Glomerular visceral epithelial cell (primary cell): Measurements from ENCODE around the gene KIF26A.

Experiments used
- DNase-seq: peaks from one replicate; pipeline ENCODE4 v3.0.0-alpha.2; 2016; ENCODE audit errors: extremely low spot score

Gene KIF26A

DNA sequence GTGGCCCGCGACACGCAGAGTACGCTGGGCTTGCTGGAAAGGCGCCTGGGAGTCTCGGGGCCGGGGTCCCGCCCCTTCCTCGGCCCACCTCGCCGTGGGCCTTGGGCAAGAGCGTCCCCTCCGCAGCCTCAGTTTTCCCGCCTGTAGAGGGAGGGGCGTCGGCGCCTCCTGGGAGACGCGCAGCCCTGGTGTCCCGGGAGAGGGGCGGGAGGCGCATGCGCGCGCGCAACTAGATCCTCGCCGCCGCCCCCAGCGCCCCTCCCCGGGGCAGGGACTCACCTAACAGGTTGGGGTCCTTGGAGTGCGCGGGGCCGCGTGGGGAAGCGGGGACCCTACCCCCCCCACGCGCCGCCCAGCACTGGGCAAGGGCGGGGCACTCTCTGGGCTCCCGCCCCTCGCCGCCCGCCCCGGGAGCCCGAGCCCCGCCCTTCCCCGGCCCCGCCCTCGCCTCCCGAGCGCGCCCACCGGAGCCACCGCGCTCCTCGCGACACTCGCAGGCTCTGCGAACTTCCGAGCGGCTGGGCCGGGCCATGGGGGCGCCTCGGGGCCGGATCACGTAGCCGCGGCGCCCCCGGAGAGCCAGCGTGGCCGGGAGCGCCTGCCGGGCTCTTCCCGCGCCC, at the start of gene KIF26A:
KIF26A (plus strand) TSS at position 490 of the 620 bp plus-strand sequence. CDS start 136 bp downstream, outside the sequence.
- no peak for DNase-seq

GRCh38 chr14:104090071-104090748, 48.2 kb upstream of the KIF26A start:
- no peak for DNase-seq

- DNase-seq = no peak
Measured at GRCh38 chr14:104091061-104091926, 47.1 kb upstream of the KIF26A start.

DNA sequence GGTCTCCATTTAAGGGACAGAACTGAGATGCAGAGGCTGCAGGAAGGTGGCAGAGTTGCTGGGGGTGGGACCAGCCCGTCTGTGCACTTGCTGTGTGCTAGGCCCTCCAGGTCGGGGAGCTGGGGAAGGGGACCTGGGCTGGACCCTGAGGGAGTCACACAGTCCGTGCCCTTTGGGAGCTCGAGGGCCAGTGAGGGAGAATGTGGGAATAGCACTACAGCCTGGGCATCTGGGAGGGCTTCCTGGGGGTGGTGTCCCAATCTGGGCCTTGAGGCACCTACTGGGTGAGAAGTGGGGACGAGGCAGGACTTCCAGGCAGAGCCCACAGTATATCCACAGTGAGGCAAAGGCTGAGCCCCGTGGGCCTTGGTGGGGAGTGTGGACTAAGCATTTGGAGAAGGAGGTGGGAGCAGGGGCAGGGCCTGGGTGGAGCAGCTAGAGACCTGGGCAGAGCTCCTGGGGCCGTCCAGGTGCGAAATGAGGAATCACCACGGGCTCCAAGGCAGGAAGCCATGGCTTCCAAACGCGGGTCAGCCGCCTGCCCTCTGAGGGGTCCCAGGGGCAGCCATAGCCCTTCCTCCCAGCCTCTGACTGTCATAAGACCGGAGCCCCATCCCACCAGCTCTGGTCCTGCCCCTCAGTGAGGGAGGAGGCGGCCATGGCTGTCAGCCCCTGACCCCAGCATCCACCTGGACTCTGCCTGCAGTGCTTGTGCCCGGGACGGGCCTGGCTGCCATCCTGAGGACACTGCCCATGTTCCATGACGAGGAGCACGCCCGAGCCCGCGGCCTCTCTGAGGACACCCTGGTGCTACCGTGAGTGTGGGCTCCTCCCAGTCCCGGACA, 46.2 kb upstream of the KIF26A start:
- DNase-seq = no peak

DNA sequence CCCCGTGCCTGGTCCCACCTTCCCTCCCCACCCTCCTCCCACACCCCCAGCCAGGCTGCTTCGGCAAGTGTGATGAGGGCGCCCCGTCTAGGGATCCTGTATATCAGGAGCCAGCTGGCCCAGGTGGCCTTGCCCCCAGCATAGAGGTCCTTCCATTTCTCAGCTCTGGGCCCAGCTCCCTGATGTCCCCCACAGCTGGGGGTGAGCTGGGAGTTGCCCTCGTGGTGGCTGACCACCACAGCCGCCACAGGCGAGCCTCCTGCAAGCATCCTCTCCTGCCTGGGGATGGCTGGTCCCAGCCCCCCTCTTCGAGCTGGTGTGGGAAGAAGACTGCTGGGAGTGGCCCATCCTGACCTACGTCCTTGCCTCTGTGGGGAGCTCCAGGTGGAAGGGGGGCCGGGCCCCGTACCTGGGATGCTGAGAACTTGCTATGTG, 45.4 kb upstream of the KIF26A start:
- DNase-seq = no peak

DNA sequence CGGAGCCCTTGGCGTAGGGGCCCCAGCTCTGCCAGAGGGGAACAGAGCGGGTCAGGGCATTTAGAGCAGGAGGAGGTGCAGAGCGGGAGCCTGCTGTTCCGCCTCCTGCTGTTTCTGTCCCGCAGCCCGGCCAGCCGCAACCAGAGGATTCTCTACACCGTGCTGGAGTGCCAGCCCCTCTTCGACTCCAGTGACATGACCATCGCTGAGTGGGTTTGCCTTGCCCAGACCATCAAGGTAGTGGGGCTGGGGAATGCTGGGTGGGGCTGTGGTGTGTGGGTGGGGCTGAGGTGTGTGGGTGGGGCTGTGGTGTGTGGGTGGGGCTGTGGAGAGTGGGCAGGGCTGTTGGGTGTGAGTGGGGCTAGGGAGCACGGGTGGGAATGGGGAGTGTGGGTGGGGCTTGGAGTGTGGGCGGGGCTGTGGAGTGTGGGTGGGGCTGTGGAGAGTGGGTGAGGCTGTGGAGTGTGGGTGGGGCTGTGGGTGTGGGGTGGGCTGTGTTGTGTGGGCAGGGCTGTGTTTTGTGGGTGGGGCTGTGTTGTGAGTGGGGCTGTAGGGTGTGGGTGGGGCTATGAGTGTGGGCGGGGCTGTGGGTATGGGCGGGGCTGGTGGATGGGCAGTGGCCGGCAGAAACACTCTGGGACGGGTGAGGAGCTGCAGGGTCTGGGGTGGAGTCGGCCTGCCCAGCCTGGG, 44.9 kb upstream of the KIF26A start:
- DNase-seq = no peak

DNA sequence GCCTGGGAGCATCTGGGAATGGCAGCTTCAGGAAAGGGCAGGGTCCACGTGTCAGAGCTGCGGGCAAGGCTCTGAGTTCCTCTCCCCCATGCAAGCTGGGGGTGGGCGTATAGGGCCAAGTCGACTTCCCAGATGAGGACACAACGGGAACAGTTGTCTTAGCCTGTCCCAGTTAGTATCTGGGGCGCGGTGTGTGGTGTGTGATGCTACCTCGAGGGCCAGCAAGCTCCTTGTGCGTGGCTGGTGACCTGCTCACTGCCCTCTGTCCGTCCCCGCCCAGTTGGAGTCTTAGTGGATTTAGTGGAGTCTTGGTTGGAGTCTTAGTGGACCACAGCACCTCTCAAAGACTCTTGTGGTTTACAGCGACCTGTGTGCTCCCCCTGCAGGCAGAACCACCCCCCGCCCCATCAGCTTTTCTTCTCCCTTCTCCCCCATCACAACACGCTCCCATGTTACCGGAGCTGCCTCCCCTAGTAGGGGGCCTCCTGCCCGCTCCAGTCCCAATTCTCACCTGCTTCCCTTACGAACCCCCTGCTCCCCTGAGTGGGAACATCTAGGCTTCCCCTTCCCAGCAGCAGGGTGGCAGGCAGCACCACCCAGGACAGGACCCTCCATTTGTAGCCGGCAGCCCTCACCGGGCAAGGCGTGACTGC, 44.2 kb upstream of the KIF26A start:
- no peak for DNase-seq

DNA sequence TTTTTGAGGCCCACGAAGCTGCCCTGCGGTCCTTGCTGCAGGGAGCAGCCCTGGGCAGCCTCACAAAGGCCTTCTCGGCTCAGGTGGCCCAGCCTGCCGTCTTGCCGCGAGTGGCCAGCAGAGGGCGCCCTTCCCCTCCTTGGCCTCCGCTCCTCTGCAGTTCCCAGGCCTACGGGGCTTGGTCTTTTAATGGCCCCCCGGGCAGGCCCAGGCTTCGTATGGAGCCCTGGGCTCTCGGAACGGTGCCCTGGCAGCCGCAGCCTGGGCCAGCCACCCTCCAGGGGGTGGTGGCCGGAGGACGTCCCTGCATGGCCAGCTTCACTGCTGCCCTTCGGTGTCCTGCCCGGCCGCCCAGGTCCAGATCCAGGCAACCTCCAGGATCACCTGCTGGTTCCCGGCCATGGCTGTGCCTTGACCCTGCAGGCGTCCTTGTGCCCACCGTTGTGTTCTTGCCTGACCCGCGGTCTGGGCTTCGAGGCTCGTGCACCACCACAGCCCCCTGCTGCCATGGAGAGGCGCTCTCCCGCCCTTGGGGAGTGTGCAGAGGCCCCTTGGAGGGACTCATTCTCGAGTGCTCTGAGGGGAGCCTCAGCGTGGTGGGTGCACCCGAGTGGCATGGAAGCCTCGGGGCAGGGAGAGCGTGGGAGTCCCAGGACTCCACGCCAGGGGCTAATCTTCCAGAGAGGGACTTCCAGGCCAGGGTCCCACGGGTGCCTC, 43.5 kb upstream of the KIF26A start:
- DNase-seq = peak; percentile 50

DNA sequence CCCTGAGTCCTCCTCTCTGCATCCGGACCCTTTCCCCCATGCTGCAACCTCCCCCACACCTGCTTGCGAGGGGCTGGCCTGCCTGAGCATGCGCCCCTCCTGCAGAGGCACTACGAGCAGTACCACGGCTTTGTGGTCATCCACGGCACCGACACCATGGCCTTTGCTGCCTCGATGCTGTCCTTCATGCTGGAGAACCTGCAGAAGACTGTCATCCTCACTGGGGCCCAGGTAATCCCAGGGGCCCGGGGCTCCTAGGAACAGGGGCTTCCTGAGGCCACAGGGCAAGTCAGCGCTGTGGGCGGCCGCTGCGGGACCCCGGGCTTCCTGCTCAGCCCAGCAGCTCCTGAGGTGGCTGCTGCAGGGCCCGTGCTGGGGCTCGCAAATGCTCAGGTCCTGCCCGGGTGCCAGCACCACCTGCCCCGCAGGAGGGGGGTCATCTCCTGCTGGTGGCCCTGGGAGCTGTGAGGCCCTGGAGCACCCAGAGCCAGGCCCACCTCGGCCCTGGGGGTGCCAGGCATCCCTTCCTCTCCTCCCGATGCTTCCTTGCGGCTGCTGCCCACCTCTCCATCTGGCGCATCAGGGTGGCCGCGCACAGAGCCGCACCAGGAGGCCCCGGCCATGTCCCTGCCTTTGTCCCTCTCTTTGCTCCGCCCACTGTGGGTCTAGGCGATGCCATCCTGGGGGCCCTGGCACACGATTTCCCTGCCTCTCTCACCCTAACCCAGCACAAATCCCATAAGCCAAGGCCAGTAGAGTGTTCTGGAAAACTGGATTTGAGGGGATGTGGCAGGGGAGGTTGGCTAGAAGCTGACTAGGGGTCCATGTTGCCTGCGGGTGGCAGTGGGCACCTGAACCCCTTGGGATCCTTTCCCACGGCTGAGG, 42.7 kb upstream of the KIF26A start:
- DNase-seq = no peak

GRCh38 chr14:104096318-104096717, 42.1 kb upstream of the KIF26A start:
- DNase-seq = no peak

DNA sequence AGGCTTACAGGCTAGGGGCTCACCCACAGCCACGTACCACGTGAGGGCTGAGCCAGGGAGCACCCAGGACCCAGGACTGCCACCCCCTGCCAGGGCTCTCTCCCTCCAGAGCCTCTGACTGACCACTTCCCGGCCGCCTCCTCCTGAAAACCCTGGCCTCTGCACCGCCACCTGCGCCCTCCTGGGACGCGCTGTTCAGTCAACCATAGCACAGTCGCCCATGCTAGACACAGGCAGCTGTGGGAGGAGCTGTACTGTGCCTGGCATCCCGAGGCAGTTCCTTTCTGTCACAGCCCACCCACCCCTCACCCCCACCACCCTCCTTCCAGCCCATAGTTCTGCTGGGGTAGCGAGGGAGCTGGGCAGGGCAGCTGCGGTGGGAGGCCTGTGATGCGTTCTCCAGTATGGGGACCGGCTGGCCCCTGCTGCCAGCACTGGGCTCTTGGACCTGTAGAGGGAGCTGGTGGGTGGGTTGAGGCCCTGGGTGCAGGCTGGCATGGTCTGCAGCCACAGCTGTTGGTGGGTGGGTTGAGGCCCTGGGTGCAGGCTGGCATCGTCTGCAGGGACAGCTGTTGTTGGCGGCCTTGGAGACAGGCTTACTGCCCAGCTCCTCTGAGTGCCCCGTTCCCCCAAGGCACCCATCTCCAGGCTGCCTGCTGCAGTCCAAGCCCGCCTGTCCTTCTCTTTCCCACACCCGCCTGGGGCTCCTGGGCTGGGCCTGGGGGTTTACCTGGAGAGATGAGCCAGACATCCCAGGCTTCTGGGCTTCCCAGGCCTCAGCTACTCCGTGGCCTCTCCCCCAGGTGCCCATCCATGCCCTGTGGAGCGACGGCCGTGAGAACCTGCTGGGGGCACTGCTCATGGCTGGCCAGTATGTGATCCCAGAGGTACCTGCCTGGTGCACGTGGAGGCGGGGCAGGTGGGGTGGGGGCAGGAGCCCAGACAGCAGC, 41.4 kb upstream of the KIF26A start:
- DNase-seq = no peak

DNA sequence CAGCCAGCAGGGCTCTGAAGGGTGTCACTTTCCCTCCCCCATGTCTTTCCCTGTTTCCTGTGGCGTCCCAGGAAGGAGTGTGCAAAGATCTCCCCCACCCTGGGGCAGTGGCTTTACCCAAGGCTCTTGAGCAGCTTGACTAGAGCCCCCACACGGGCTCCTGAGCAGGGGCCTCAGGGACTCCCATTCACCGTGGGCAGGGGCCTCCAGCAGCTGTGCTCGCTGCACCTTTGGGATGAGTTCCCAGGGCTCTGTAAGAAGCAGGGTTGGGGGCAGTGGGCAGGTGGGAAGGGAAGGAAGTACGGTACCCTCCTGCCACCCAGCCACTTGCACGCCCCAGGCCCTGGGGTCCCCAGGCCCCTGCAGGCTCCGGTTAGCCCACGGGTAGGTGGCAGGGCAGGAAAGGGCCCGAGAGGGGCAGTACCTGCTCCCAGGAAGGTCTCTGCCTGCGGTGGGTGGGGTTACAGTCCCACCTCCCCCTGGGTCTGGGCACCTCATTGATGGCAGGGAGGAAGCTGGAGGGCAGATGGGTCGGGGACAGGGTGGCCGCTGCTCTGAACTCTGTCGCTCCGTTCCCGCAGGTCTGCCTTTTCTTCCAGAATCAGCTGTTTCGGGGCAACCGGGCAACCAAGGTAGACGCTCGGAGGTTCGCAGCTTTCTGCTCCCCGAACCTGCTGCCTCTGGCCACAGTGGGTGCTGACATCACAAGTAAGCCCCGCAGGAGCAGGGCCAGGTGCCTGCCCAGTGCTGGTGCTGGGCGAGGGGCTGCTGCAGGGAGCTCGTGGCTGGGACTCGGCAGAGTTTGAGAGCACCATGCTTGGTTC, 39.9 kb upstream of the KIF26A start:
- no peak for DNase-seq

- no peak for DNase-seq
Measured at GRCh38 chr14:104099096-104100041, 39.0 kb upstream of the KIF26A start.

GRCh38 chr14:104100171-104101085, 38.0 kb upstream of the KIF26A start:
- no peak for DNase-seq
